ENCODE data around the gene SASH1.

DNA sequence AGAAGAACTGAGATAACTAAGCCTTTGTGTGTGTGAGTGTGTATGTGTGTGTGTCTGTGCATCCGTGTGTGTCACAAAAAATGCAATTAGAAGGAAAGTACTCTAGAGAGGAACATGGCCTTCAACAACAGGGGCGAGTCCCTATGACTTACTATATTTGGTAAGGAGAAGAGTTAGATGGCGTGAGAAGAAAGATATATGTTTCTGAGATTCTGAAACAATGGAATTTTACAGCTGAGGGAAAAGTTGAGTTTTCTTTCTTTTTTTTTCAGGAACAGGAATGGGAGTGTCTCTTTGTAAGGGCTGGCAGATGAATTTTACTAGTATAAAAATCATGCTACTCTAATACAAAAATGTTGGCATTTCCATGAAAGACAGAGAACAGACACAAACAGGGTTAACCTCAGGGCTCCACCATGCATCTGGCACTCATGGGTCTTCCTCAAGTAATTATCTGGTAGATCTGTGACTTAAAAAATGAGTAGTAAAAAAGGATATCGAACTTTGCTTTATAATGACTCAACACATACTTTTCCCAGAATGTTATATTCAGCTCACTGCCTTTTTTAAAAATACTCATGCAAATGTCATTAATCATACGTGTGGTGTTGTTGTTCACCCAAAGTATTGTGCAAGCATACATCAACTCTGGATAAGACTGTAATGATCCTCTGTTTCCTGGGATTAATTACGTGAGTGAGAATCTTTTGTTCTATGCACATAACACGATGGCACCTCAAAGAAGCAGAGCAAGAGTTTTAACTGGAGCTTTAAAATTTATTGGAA, 12.8 kb upstream of the SASH1 start:
- TF ChIP-seq, protein P1, sequence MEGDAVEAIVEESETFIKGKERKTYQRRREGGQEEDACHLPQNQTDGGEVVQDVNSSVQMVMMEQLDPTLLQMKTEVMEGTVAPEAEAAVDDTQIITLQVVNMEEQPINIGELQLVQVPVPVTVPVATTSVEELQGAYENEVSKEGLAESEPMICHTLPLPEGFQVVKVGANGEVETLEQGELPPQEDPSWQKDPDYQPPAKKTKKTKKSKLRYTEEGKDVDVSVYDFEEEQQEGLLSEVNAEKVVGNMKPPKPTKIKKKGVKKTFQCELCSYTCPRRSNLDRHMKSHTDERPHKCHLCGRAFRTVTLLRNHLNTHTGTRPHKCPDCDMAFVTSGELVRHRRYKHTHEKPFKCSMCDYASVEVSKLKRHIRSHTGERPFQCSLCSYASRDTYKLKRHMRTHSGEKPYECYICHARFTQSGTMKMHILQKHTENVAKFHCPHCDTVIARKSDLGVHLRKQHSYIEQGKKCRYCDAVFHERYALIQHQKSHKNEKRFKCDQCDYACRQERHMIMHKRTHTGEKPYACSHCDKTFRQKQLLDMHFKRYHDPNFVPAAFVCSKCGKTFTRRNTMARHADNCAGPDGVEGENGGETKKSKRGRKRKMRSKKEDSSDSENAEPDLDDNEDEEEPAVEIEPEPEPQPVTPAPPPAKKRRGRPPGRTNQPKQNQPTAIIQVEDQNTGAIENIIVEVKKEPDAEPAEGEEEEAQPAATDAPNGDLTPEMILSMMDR (IDR thresholded peaks at IDR 0.05), result no peak
- TF ChIP-seq POLR2A (IDR thresholded peaks at IDR 0.05), result no peak
- TF ChIP-seq EP300 (IDR thresholded peaks at IDR 0.05), result no peak

All from tibial nerve (tissue), 4 donors.